K562 (cell line): ENCODE measurements around the gene SLC7A5. TPM values are rescaled to one million over a fixed set of nuclear protein-coding genes. Genes with fewer than 3 reads are reported as not detected.

Source experiments
- AFF1 ChIP-seq, 2 experiments: fragments of 450-650 bp; IDR thresholded peaks; 2 replicates each; pipeline ENCODE4 v1.6.1; 2018; ENCODE audit warnings: mild to moderate bottlenecking in 2 of 2, low read depth in 1 of 2; ENCODE audit not compliant: partially characterized antibody in 2 of 2
- ARHGAP35 ChIP-seq: fragments of 450-650 bp; IDR thresholded peaks from 2 replicates; pipeline ENCODE4 v1.6.1; 2018; ENCODE audit not compliant: partially characterized antibody
- CBX3 ChIP-seq, 2 experiments: IDR thresholded peaks; 1 replicate in 1 of 2; 2 replicates in 1 of 2; pipeline ENCODE4 v1.6.1; 2012; ENCODE audit warnings: inconsistent platforms in 2 of 2, low read length in 2 of 2, borderline replicate concordance in 1 of 2, control low read depth in 1 of 2
- CTCF ChIP-seq, 3 experiments: IDR thresholded peaks in 2 of 3; conservative IDR thresholded peaks in 1 of 3; 2 replicates each; pipeline ENCODE4 v1.5.1; 2011 to 2012; ENCODE audit warnings: low read length in 3 of 3, mild to moderate bottlenecking in 3 of 3, control low read depth in 2 of 3, improper control_type of control experiment in 1 of 3, inconsistent platforms in 1 of 3, low read depth in 1 of 3, mixed read lengths in 1 of 3, moderate library complexity in 1 of 3; ENCODE audit not compliant: insufficient read depth in 2 of 3
- DEAF1 ChIP-seq: fragments of 450-650 bp; formaldehyde crosslinking; IDR thresholded peaks from 2 replicates; pipeline ENCODE4 v1.4.0; 2020; ENCODE audit warnings: mild to moderate bottlenecking, moderate library complexity
- DMBX1 ChIP-seq: fragments of 250-450 bp; sonication (Bioruptor Pico); IDR thresholded peaks from 2 replicates; pipeline ENCODE4 v1.8.0; 2022; ENCODE audit warnings: inconsistent platforms, mild to moderate bottlenecking, moderate library complexity, borderline replicate concordance
- EP400 ChIP-seq: fragments of 450-650 bp; IDR thresholded peaks from 2 replicates; pipeline ENCODE4 v1.6.1; 2017; ENCODE audit warnings: antibody characterized with exemption, mild to moderate bottlenecking, moderate library complexity
- FOXO4 ChIP-seq: fragments of 450-650 bp; formaldehyde crosslinking; IDR thresholded peaks from 2 replicates; pipeline ENCODE4 v1.4.0; 2020; ENCODE audit warnings: mild to moderate bottlenecking, moderate library complexity
- NR4A1 ChIP-seq, 2 experiments: fragments of 250-450 bp in 1 of 2; fragments of 450-650 bp in 1 of 2; sonication (Bioruptor Pico) in 1 of 2; IDR thresholded peaks; 2 replicates each; pipeline versions ENCODE4 v1.4.0 to v1.6.1; 2016 to 2020; ENCODE audit warnings: mild to moderate bottlenecking in 2 of 2, missing compliant biosample characterization in 1 of 2, missing genetic modification characterization in 1 of 2, moderate library complexity in 1 of 2
- TAL1 ChIP-seq: fragments of 450-650 bp; IDR thresholded peaks from 2 replicates; pipeline ENCODE4 v1.6.1; 2016; ENCODE audit warnings: mild to moderate bottlenecking
- TEAD1 ChIP-seq, 2 experiments: fragments of 450-650 bp in 1 of 2; sonication (generic) in 1 of 2; formaldehyde crosslinking; IDR thresholded peaks; 2 replicates each; pipeline versions ENCODE4 v1.4.0 to v1.8.0; 2020 to 2022; ENCODE audit warnings: mild to moderate bottlenecking in 2 of 2, missing genetic modification reagents in 1 of 2
- ZC3H4 ChIP-seq: sonication (generic); formaldehyde crosslinking; IDR thresholded peaks from 2 replicates; pipeline ENCODE4 v1.9.0; 2021; ENCODE audit warnings: missing genetic modification reagents, borderline replicate concordance
- ZNF507 ChIP-seq: conservative IDR thresholded peaks from 2 replicates; pipeline ENCODE4 v1.6.1; 2017; ENCODE audit warnings: missing genetic modification characterization, missing compliant biosample characterization
- ZNF639 ChIP-seq, 2 experiments: fragments of 200-800 bp in 1 of 2; sonication (Bioruptor generic) in 1 of 2; sonication (generic) in 1 of 2; formaldehyde crosslinking in 1 of 2; IDR thresholded peaks in 1 of 2; conservative IDR thresholded peaks in 1 of 2; 2 replicates each; pipeline versions ENCODE4 v1.5.0 to v1.6.1; 2016 to 2020; ENCODE audit warnings: missing compliant biosample characterization in 1 of 2, missing genetic modification characterization in 1 of 2, missing genetic modification reagents in 1 of 2
- polyA plus RNA-seq, 8 experiments: library from polyadenylated mRNA; depleted of rRNA in 4 of 8; stranded (reverse) in 5 of 8; unstranded in 3 of 8; fragments of >200 nt; fragmentation: Nextera tagmentation in 2 of 8; fragmentation: Illumina TruSeq in 1 of 8; extraction: Ambion mirVana in 2 of 8; extraction: Trizol in 1 of 8; gene quantifications; 2 replicates each; pipeline versions ENCODE4 v1.2.1 to v1.2.3, GENCODE V29; 2011 to 2014; ENCODE audit warnings: inconsistent platforms in 1 of 8, missing spikeins in 1 of 8
- total RNA-seq, 7 experiments: library from RNA; depleted of rRNA in 6 of 7; stranded (reverse); fragments of >200 nt in 6 of 7; fragmentation: Illumina TruSeq in 2 of 7; extraction: Trizol in 2 of 7; gene quantifications; 2 replicates each; pipeline versions ENCODE4 v1.2.1 to v1.2.3, GENCODE V29; 2011 to 2021; ENCODE audit warnings: low replicate concordance in 1 of 7

The SLC7A5 gene
- total and polyA plus RNA-seq, 9 of the 15 experiments (the other 6 are each of a cell fraction or from before 2014, with no cell fraction given): 1.9 to 220 (median 18.6) TPM

GRCh38 chr16:87854053-87854906 is 15.0 kb downstream of the SLC7A5 start (continued):
- TF ChIP-seq FOXO4 (CRISPR knock-in tag) (peak; percentile 81), ARHGAP35 (no peak), ZC3H4 (CRISPR knock-in tag) (no peak), TAL1 (peak; percentile 98), EP400 (peak; percentile 80), ZNF639 (CRISPR knock-in tag; conservative IDR thresholded peaks at IDR 0.05 in 1 of 2, IDR thresholded peaks at IDR 0.05 in 1 of 2) (peak in 1 of 2 experiments; percentile 89; a peak in 2 of 4 replicates), DMBX1 (CRISPR knock-in tag) (peak; percentile 87), CBX3 (IDR thresholded peaks at IDR 0.05; ENCODE audit: borderline replicate concordance in 1 of 2, low read length in 2 of 2) (no peak), AFF1 (IDR thresholded peaks at IDR 0.05; ENCODE audit: low read depth in 1 of 2, partially characterized antibody in 2 of 2) (peak; percentile 26 to 91), CTCF (IDR thresholded peaks at IDR 0.05 in 2 of 3, conservative IDR thresholded peaks at IDR 0.05 in 1 of 3; ENCODE audit: insufficient read depth in 2 of 3, low read depth in 1 of 3, low read length in 3 of 3) (no peak), DEAF1 (CRISPR knock-in tag) (no peak), NR4A1 (CRISPR knock-in tag; IDR thresholded peaks at IDR 0.05) (0 out of 2 replicates have a peak, but pooled peaks have one; percentile 21), NR4A1 (tag; IDR thresholded peaks at IDR 0.05) (peak; percentile 93; the same call in 1 of the 2 replicates), TEAD1 (CRISPR knock-in tag; IDR thresholded peaks at IDR 0.05) (peak in 1 of 2 experiments; percentile 85; a peak in 2 of 4 replicates), ZNF507 (no peak)
